ENCODE results near the gene CEBPG. TPM values are rescaled to one million over a fixed set of nuclear protein-coding genes. Genes with fewer than 3 reads are reported as not detected.

Gene CEBPG
- total RNA-seq, 1 donor from 2014 or later: 17.5 TPM

GRCh38 chr19:33349319-33350289 lies 23.9 kb upstream of the CEBPG start:
- intact Hi-C loops (cut with DNase I): no loop called here
- ATAC-seq: no peak

GRCh38 chr19:33350538-33351309 lies 22.8 kb upstream of the CEBPG start:
- intact Hi-C loops (cut with DNase I): no loop called here
- DNase-seq (ENCODE audit: missing footprints): no peak
- ATAC-seq: no peak

More at GRCh38 chr19:33349319-33350289, 23.9 kb upstream of the CEBPG start:
- no peak for DNase-seq (ENCODE audit: missing footprints)

- no peak for ATAC-seq
- intact Hi-C loops (cut with DNase I): no loop called here
Observed at GRCh38 chr19:33355535-33355934, 18.0 kb upstream of the CEBPG start.

GRCh38 chr19:33357556-33357955 lies 16.0 kb upstream of the CEBPG start:
- ATAC-seq (no peak), DNase-seq (ENCODE audit: missing footprints) (no peak)
- intact Hi-C loops (cut with DNase I): no loop called here

More at GRCh38 chr19:33355535-33355934, 18.0 kb upstream of the CEBPG start:
- DNase-seq (ENCODE audit: missing footprints): no peak

GRCh38 chr19:33358408-33358807 lies 15.1 kb upstream of the CEBPG start:
- DNase-seq (ENCODE audit: missing footprints) (no peak), ATAC-seq (no peak)
- intact Hi-C loops (cut with DNase I): no loop called here

GRCh38 chr19:33359581-33359980 lies 13.9 kb upstream of the CEBPG start:
- ATAC-seq (no peak), DNase-seq (ENCODE audit: missing footprints) (no peak)
- intact Hi-C loops (cut with DNase I): no loop called here

GRCh38 chr19:33362508-33363228 lies 10.8 kb upstream of the CEBPG start:
- intact Hi-C loops (cut with DNase I): no loop called here
- DNase-seq (ENCODE audit: missing footprints) (no peak), ATAC-seq (no peak)

GRCh38 chr19:33363476-33363875 lies 10.0 kb upstream of the CEBPG start:
- ATAC-seq (no peak), DNase-seq (ENCODE audit: missing footprints) (no peak)
- intact Hi-C loops (cut with DNase I): no loop called here

- no peak for ATAC-seq
- intact Hi-C loops (cut with DNase I): no loop called here
- no peak for DNase-seq (ENCODE audit: missing footprints)
Observed at GRCh38 chr19:33365691-33366090, 7.8 kb upstream of the CEBPG start.

- intact Hi-C loops (cut with DNase I): no loop called here
- ATAC-seq (no peak), DNase-seq (ENCODE audit: missing footprints) (no peak)
Observed at GRCh38 chr19:33366127-33366526, 7.4 kb upstream of the CEBPG start.

GRCh38 chr19:33366897-33367296 lies 6.6 kb upstream of the CEBPG start:
- intact Hi-C loops (cut with DNase I): no loop called here
- no peak for ATAC-seq
- no peak for DNase-seq (ENCODE audit: missing footprints)

GRCh38 chr19:33368074-33368864 lies 5.2 kb upstream of the CEBPG start:
- ATAC-seq (no peak), DNase-seq (ENCODE audit: missing footprints) (no peak)
- intact Hi-C loops (cut with DNase I): no loop called here

GRCh38 chr19:33370783-33371182 lies 2.7 kb upstream of the CEBPG start:
- no peak for ATAC-seq

GRCh38 chr19:33374236-33374714 lies 766 bp downstream of the CEBPG start:
- peak; percentile 32 for ATAC-seq
- DNase-seq (ENCODE audit: missing footprints): no peak
- intact Hi-C loops (cut with DNase I): loop anchor here (2.0 to 5.0 kb wide), 2 partner anchors 15 to 197 kb away; no protein-coding TSS in a partner anchor

More at GRCh38 chr19:33370783-33371182, 2.7 kb upstream of the CEBPG start:
- intact Hi-C loops (cut with DNase I): loop anchor here (5.0 kb wide), 1 partner anchor 193 kb away; no protein-coding TSS in a partner anchor
- no peak for DNase-seq (ENCODE audit: missing footprints)

GRCh38 chr19:33375156-33375836 lies 1.8 kb downstream of the CEBPG start:
- DNase-seq (ENCODE audit: missing footprints): no peak
- ATAC-seq: no peak
- intact Hi-C loops (cut with DNase I): loop anchor here (2.0 to 5.0 kb wide), 2 partner anchors 14 to 73 kb away; partner anchors contain the start of gene CEBPA

GRCh38 chr19:33375837-33376159 lies 2.3 kb downstream of the CEBPG start:
- intact Hi-C loops (cut with DNase I): loop anchor here (2.0 to 5.0 kb wide), 2 partner anchors 13 to 73 kb away; partner anchors contain the start of gene CEBPA
- DNase-seq (ENCODE audit: missing footprints) (no peak), ATAC-seq (no peak)

GRCh38 chr19:33376423-33376822 lies 2.9 kb downstream of the CEBPG start:
- ATAC-seq (no peak), DNase-seq (ENCODE audit: missing footprints) (peak; percentile 88)
- intact Hi-C loops (cut with DNase I): loop anchor here (5.0 kb wide), 1 partner anchor 74 kb away; the partner anchor contains the start of gene CEBPA

All from Right ventricle myocardium inferior (tissue), 1 donor.